HG03139 (cell line): ENCODE data around the gene ASZ1.
A peak's percentile ranks its signal among the peaks of the same experiment; 100 is the strongest.
"Not testable (repeated sequence)": the region's sequence is repeated elsewhere in the genome, so short reads cannot be mapped to it uniquely, and the experiment has no call there.

ENCODE experiments used
- ATAC-seq: cut with Tn5 transposase; IDR thresholded peaks from one replicate; pipeline ENCODE4 v1.9.1; 2021; ENCODE audit not compliant: unreplicated experiment

ASZ1 gene

DNA sequence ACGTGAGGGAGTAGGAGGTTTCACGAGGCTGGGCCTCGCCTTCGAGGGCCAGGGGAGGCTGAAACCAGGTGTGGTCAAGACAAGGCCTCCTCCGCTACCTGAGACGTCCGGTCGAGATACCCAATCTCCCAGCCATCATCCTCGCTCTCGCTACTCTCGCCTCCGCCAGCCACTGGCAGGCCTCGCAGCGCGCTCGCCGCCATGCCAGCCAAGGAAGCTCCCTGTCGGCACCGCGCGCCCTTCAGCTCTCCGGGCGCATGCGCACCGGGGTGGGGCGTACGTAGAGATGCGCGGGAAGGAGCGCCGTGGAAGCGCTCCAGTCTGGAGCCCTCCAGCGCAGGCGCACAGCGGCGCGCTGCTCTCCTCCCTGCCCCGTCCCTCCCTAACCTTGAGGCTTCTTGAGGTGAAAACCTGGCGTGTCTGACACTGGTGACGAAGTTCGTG lies at the start of gene ASZ1:
TSS of gene ASZ1 (minus strand) at position 236 of the 444 bp plus-strand sequence. CDS start at position 203, 33 bp downstream.
- no peak for ATAC-seq

DNA sequence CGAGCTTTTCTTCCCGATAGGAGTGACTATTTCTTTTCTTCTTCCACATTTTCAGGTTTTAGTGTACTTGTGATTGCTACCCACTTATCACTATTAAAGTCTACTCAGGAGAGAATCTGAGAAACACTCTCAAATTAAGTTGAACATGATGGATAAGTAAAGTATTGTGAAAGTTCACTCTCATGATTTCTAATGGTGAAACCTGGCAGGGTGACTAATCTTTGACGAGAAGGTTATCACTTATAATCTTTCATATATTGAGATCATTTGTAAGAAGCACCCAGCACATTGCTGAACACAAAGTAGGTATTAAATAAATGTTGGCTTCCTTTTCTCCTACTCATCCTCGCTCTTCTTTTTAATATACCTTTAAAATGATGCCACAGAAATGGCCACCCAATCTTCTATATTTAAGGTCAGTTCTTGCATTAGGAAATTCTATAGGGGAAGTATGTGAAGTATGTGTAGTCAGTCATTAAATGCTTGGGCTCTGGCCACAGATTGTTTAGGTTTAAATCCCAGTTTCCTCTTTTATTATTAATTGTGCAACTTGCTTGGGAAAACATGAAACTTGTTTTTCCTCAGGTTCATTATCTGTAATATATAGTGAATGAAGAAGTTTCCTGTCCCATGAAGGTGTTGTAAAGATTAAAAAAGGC lies 49.4 kb upstream of the ASZ1 start:
- no peak for ATAC-seq

DNA sequence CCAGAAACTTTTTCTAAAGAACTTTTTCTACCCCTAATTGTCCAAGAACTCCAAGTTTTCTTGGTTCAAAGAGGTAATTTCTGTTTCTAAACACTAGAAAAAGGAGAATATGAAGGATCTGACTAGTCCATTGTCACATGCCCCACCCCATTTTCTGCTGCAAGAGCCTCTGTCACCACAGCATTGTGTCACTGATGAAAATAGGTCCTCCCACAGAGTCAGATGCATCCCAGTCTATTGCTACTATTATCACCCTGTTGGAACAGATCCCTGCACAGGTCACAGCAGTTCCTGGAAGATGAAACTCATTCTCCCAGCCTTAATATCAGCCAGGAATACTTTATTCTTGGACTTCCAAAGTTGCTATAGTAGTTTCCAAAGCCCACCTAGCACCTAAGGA lies 45.0 kb upstream of the ASZ1 start:
- ATAC-seq, result no peak

DNA sequence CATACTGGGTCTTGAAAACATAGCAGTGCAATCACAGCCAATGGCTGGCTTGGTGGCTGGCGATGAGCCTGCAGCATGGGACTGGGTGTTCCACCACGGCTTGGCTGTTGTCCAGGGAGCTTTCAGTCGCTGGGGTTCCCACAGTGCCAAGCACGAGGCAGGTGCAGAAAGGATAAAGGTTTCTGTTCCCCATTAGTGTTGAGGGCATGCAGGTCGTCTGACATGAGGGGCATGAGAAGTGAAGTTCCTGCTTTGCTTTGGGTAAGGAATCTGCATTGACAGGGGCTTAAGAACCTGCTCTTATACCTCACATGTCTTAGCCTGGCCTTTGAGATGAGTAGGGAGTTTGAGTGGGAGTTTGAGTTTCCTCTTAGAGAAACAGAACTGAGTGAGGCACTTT lies 43.5 kb upstream of the ASZ1 start:
- no peak for ATAC-seq

GRCh38 chr7:117468174-117468573 lies 40.9 kb upstream of the ASZ1 start:
- ATAC-seq, result no peak

GRCh38 chr7:117460815-117461214 lies 33.5 kb upstream of the ASZ1 start:
- ATAC-seq, result not testable (repeated sequence)

DNA sequence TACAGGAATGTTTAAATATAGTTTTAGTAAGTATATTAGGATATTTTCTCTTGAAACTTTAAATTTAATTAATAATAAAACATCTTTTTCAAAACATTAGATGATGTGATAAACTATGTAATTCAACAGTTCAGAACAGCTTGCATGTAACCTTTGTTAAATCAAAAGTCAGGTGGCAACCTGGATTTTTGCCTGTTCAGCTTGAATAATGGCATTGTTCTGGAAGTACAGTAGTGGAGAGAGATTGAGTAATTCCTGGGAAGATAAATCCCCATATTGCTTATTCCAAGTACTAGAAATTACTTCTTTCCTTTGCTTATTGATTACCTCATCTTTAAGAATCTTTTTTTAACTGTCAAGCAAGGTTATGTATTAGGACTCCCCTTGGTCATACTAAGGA lies 32.4 kb upstream of the ASZ1 start:
- no peak for ATAC-seq

DNA sequence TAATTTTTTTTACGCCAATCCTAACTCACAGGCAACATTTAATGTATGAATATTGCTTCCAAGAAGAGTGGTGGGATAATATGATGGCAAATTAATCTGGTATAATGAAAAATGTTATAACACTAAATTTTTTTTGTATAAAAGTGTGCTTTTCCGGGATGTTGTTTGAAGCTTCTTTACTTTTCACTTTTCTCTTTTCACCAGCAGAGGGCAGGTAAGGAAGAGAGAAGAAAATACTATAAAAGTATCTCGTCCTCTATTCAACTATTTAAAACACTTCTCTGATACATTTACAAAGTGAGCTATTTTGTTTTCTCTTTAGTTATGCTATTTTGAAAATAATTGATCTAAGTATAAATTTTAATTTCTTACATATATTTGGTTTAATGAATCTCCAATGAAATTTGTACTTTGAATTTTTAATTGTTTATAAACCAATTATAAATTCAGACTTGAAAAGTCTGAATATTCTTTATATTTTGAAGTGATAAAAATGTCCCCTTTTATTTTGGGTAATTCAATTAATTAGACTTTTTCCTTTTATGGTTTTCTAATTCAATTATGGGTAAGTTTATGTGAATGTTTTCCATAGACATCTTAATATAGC lies 31.8 kb upstream of the ASZ1 start:
- no peak for ATAC-seq

- no peak for ATAC-seq
Observed at GRCh38 chr7:117448655-117449054, 21.4 kb upstream of the ASZ1 start.

DNA sequence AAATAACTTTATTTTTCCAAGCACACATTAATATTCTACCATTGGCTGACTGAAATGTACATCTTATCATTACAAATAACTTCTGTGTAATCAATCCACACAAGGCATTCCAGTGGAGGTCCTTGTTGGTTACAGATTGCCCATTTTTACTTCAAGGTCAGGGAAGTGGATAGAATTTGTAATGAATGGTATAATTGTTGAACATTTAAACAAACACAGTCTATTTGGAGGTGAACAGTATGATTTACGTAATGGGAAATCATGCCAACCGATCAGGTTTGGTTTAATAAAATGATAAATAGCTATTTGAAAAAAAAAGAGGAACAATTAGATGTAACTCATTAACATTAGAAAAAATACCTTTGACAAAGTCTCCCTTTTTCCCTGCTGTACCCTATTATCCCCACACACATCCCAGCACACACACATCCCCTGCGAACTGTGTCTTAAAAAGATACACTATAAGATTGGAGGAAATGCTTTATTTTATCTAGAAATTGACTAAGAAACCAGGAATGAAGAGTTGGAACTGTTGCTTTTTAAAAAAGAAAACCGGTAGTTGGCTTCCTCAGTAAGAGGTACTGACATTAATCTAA lies 19.0 kb upstream of the ASZ1 start:
- ATAC-seq, result no peak

DNA sequence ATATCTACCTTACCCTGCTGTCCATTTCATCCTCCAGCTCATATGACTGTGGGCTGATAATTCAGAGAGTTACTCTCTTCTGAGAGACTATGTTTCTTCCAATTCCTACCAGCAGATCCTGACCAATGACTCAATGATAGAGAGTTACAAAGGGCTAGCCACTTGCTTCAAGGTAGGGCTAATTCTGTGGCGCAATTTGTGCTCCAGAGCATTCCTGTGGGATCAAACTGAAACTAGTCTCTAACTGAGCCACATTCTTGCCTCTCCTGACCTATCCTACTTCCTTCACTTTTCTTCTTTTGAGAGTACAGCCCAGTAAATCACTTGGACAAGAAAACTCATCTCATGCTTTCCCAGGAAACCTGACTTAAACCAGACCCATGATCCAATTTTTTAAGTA lies 17.9 kb upstream of the ASZ1 start:
- no peak for ATAC-seq

GRCh38 chr7:117444646-117445045 lies 17.4 kb upstream of the ASZ1 start:
- no peak for ATAC-seq

GRCh38 chr7:117435475-117436043 lies 8.3 kb upstream of the ASZ1 start:
- peak; percentile 96 for ATAC-seq

DNA sequence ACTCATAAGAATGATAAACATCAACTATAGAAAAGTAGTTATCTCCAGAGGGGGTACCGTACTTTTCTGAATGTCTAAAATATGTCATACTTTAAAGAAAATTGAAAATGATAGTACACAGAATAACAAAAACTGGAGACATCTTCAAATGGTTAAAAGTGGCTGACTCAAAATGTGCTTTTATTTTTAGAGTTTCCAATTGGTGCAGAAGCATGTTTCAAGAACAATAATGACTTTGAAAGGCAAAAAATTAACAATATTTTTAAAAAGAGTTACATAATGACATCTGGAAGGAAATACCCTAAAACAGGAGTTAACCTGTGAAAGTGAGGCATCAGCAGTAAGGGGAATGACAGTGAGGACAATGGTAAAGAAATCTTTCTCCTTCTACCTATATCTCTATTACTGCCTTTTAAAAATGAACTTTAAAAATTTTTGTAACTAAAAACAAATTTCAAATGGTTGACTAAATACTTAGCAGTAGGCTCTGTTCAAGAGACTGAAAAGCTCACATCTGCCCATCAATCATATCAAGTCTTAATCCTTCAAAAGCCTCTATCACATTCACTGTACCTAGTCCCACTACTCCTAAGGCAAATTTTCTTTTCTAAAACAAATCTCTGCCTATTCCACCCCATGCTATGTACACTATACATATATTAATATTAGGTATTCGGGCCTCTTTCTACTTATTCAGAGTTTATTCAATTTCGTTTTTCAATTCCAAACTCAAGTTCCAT lies 3.0 kb downstream of the ASZ1 start:
- ATAC-seq, result peak; percentile 58

- ATAC-seq, result not testable (repeated sequence)
Observed at GRCh38 chr7:117414591-117414990, 12.7 kb downstream of the ASZ1 start.

DNA sequence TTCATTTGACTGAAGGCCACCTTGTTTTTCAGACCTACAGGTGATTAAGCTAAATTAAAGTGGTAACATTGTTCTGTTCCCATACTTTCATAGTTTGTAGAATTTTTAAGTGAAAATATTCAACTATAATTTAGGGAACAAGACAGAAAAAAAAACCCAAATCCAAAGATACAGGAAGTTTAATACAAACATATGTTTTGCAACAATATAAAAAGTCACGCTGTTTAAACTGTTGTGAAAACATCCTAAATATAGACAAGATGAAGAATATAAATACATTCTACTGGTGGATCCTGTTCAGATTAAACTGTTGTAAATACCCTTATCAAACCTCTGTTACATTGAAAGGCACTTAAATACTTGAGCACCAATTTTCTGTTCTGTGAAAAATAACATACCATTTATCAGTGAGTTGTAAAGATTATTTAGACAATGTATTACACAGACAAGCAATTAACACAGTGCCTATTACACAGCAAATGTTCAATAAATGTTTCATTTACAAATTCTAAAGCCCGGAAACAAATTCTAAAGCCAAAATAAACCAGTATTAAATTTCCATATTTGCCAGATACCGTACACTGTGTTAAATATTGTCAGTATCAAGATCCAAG lies 14.2 kb downstream of the ASZ1 start:
- ATAC-seq, result no peak

DNA sequence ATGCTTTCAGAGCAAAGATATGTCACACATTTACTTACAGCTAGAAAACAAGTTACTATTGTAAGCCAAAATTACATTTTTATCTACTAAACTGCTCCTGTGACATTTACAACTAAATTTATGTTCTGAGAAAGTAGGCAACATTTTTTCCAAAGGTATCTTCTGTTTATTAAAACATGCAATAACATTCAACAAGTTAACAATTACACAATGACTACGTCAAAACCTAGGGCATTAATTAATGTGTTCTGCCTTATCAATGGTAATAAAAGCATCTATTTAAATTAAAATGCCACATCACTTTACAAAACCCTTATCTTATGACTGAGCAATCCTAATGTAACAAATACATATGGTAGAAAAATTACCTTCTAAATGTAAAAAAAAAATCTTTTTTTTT lies 14.9 kb downstream of the ASZ1 start:
- ATAC-seq, result no peak

DNA sequence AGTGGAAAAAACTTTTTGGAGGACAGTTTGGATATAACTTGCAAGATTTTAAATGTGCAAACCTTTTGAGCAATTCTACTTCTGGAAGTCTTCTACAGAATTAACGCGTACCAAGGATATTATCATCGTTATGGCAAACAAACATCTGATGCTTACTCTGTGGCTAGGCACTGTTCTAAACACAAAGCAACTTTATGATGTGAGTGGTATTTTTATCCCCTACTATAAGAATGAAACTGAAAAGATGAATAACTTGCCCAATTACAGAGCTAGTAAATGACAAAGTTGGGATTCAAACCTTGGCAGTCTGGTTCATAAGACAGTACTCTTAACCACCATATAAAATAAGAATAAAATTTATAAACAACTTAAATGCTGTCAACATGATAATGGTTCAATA lies 15.8 kb downstream of the ASZ1 start:
- ATAC-seq, result no peak

GRCh38 chr7:117408831-117409230 lies 18.5 kb downstream of the ASZ1 start:
- ATAC-seq, result no peak

- ATAC-seq, result no peak
Observed at GRCh38 chr7:117405519-117405918, 21.8 kb downstream of the ASZ1 start.

DNA sequence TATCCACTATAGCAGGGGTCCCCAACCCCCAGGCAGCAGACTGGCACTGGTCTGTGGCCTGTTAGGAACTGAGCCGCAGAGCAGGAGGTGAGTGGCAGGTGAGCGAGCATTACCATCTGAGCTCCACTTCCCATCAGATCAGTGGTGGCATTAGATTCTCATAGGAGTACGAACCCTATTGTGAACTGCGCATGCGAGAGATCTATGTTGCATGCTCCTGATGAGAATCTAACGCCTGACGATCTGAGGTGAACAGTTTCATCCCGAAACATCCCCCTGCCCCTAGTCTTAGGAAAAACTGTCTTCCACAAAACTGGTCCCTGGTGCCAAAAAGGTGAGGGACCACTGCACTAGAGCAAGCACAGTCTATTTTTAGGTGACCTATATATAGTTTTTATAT lies 23.6 kb downstream of the ASZ1 start:
- no peak for ATAC-seq
